HG03439 (cell line): ENCODE measurements around the gene CYP2A7.
"Not testable (repeated sequence)": the region's sequence is repeated elsewhere in the genome, so short reads cannot be mapped to it uniquely, and the experiment has no call there.

Experiments
- ATAC-seq: cut with Tn5 transposase; IDR thresholded peaks from one replicate; pipeline ENCODE4 v1.9.1; 2021; ENCODE audit warnings: mild to moderate bottlenecking, moderate library complexity; ENCODE audit not compliant: unreplicated experiment

Gene CYP2A7

GRCh38 chr19:40899964-40900363 is 17.9 kb upstream of the CYP2A7 start:
- not testable (repeated sequence) for ATAC-seq

GRCh38 chr19:40896843-40897789 is 15.1 kb upstream of the CYP2A7 start:
- not testable (repeated sequence) for ATAC-seq

GRCh38 chr19:40896418-40896796 is 14.4 kb upstream of the CYP2A7 start:
- no peak for ATAC-seq

GRCh38 chr19:40893112-40893511 is 11.1 kb upstream of the CYP2A7 start:
- no peak for ATAC-seq

- no peak for ATAC-seq
These were observed 7.3 kb upstream of the CYP2A7 start for GRCh38 chr19:40889366-40889765.

- ATAC-seq, result no peak
These were observed 6.2 kb upstream of the CYP2A7 start for GRCh38 chr19:40888191-40888590.

- ATAC-seq, result not testable (repeated sequence)
These were observed 2.3 kb upstream of the CYP2A7 start for GRCh38 chr19:40884187-40884931.

GRCh38 chr19:40879349-40879748 is 2.7 kb downstream of the CYP2A7 start:
- ATAC-seq, result not testable (repeated sequence)

- not testable (repeated sequence) for ATAC-seq
These were observed 6.5 kb downstream of the CYP2A7 start for GRCh38 chr19:40875526-40875951.

- not testable (repeated sequence) for ATAC-seq
These were observed 7.2 kb downstream of the CYP2A7 start for GRCh38 chr19:40874874-40875273.

- not testable (repeated sequence) for ATAC-seq
These were observed 8.2 kb downstream of the CYP2A7 start for GRCh38 chr19:40873873-40874272.

- ATAC-seq, result no peak
These were observed 9.8 kb downstream of the CYP2A7 start for GRCh38 chr19:40872209-40872608.

- ATAC-seq, result no peak
These were observed 14.3 kb downstream of the CYP2A7 start for GRCh38 chr19:40867701-40868100.

- not testable (repeated sequence) for ATAC-seq
These were observed 17.1 kb downstream of the CYP2A7 start for GRCh38 chr19:40864739-40865496.

- no peak for ATAC-seq
These were observed 19.2 kb downstream of the CYP2A7 start for GRCh38 chr19:40862785-40863184.

- no peak for ATAC-seq
These were observed 19.7 kb downstream of the CYP2A7 start for GRCh38 chr19:40862333-40862732.

- no peak for ATAC-seq
These were observed 23.9 kb downstream of the CYP2A7 start for GRCh38 chr19:40858109-40858508.

- not testable (repeated sequence) for ATAC-seq
These were observed 29.4 kb downstream of the CYP2A7 start for GRCh38 chr19:40852467-40853152.

GRCh38 chr19:40850277-40850676 is 31.8 kb downstream of the CYP2A7 start, which contains the start of gene CYP2A6:
CYP2A6 (minus strand) TSS chr19:40850447; CDS start chr19:40850426, 21 bp downstream.
- ATAC-seq, result not testable (repeated sequence)

- ATAC-seq, result not testable (repeated sequence)
These were observed 35.3 kb downstream of the CYP2A7 start for GRCh38 chr19:40846722-40847121.
